ENCODE data around the gene TTC34.
"Not testable (repeated sequence)": the region's sequence is repeated elsewhere in the genome, so short reads cannot be mapped to it uniquely, and the experiment has no call there.

The TTC34 gene

DNA sequence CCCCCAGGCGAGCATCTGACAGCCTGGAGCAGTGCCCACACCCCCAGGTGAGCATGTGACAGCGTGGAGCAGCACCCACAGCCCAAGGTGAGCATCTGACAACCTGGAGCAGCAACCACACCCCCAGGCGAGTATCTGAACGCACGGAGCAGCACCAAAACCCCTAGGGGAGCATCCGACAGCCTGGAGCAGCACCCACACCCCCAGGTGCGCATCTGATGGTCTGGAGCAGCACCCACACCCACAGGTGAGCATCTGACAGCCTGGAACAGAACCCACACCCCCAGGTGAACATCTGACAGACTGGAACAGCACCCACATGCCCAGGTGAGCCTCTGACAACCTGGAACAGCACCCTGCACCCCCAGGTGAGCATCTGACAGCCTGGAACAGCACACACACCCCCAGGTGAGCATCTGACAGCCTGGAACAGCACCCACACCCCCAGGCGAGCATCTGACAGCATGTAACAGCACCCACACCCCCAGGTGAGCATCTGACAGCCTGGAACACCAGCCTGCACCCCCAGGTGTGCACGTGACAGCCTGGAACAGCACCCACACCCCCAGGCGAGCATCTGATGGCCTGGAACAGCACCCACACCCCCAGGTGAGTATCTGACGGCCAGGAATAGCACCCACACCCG, 148.4 kb downstream of the TTC34 start:
- not testable (repeated sequence) for H3K4me3 Mint-ChIP-seq; H3K27ac Mint-ChIP-seq; H3K36me3 Mint-ChIP-seq; ATAC-seq (ENCODE audit: low read depth); H3K9me3 Mint-ChIP-seq; H3K4me1 Mint-ChIP-seq; DNase-seq (ENCODE audit: low spot score in 2 of 2)
- H3K27me3 Mint-ChIP-seq, result peaks cover 36% of the 10 kb centered on the region

DNA sequence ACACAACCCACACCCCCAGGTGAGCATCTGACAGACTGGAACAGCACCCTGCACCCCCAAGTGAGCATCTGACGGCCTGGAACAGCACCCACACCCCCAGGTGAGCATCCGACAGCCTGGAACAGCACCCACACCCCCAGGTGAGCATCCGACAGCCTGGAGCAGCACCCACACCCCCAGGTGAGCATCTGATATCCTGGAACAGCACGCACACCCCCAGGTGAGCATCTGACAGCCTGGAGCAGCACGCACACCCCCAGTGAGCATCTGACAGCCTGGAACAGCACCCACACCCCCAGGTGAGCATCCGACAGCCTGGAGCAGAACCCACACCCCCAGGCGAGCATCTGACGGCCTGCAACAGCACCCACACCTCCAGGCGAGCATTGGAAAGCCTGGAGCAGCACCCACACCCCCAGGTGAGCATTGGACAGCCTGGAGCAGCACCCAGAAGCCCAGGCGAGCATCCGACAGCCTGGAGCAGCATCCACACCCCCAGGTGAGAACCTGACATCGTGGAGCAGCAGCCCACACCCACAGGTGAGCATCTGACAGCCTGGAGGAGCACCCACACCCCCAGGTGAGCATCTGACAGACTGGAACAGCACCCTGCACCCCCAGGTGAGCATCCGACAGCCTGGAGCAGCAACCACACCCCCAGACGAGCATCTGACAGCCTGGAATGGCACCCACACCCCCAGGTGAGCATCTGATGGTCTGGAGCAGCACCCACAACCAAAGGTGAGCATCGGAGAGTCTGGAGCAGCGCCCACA, 149.2 kb downstream of the TTC34 start:
- peaks cover 36% of the 10 kb centered on the region for H3K27me3 Mint-ChIP-seq
- not testable (repeated sequence) for H3K4me1 Mint-ChIP-seq; H3K9me3 Mint-ChIP-seq; H3K27ac Mint-ChIP-seq; H3K36me3 Mint-ChIP-seq; ATAC-seq (ENCODE audit: low read depth); H3K4me3 Mint-ChIP-seq; DNase-seq (ENCODE audit: low spot score in 2 of 2)

DNA sequence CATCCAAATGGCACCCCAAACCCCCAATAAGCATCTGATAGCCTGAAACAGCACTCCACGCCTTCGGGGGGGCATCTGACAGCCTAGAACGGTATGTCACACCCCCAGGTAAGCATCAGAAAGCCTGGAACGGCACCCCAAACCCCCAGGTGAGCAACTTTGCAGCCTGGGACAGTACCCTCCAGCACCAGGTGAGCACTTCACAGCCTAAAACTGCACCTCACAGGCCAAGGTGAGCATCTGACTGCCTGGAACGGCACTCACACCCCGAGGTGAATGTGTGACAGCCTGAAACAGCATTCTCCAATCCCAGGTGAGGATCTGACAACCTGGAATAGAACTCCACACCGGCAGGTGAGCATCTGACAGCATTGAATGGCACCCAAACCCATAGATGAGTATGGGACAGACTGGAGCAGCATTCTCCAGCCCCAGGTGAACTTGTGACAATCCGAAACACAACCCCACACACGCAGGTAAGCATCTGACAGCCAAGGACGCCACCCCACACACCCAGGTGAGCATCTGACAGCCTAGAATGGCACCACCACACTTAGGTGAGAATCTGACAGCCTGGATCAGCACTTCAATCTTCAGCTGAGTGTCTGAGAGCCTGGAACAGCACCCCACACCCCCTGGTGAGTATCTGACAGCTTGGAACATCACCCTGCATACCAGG, 150.4 kb downstream of the TTC34 start:
- Mint-ChIP-seq H3K27me3 (peaks cover 36% of the 10 kb centered on the region), H3K9me3 (peaks cover 9% of the 10 kb centered on the region), H3K27ac (no peak overlapping the region), H3K36me3 (peaks cover 5% of the 10 kb centered on the region), H3K4me1 (no peaks in the 10 kb centered on the region), H3K4me3 (no peak overlapping the region)
- ATAC-seq (ENCODE audit: low read depth), result no peak
- DNase-seq (ENCODE audit: low spot score in 2 of 2), result no peak

DNA sequence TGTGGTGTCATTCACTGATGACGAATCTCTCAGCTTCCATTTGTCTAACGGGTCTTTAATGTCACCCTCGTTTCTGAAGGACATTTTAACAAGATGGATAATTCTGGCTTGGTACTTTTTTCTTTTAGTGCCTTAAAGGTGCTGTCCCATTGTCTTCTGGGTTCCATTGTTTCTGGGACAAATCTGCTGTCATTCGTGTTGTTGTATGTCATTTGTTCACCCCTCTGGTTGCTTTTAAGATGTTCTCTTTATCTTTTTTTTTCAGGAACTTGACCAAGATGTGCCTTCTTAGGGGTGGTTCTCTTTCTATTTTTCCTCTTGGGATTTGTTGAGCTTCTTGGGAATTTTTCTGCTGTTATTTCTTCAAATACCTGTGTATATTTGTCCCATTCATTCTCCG, 154.7 kb downstream of the TTC34 start:
- peaks cover 11% of the 10 kb centered on the region for H3K9me3 Mint-ChIP-seq
- peaks cover 2% of the 10 kb centered on the region for H3K27me3 Mint-ChIP-seq
- peaks cover 6% of the 10 kb centered on the region for H3K36me3 Mint-ChIP-seq
- H3K27ac Mint-ChIP-seq, result no peak overlapping the region
- H3K4me3 Mint-ChIP-seq, result no peak overlapping the region
- no peak for ATAC-seq (ENCODE audit: low read depth)
- peaks cover 10% of the 10 kb centered on the region for H3K4me1 Mint-ChIP-seq
- DNase-seq (ENCODE audit: low spot score in 2 of 2), result no peak

DNA sequence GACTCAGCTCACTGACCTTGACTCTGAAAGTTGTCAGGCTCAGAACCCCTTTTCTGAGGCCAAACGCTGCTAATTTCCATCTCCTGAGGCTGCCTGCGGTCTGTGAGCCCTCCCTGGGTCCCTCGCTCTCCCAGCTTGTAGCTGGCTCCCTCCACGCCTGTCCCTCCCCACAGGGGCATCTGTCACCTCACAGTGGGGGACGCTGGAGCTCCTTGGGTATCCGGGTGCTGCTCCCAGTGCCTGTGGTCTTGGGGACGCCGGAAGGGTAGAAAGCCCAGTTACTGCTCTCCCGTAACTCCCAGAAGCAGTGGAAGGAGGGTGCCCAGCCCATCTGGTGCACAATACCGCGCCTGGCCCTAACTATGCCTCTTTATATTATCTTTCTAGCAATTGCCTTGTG, 155.7 kb downstream of the TTC34 start:
- peaks cover 10% of the 10 kb centered on the region for H3K4me1 Mint-ChIP-seq
- no peak for ATAC-seq (ENCODE audit: low read depth)
- no peak overlapping the region for H3K4me3 Mint-ChIP-seq
- H3K36me3 Mint-ChIP-seq, result peaks cover 6% of the 10 kb centered on the region
- DNase-seq (ENCODE audit: low spot score in 2 of 2), result no peak
- H3K27ac Mint-ChIP-seq, result no peak overlapping the region
- H3K9me3 Mint-ChIP-seq, result peaks cover 11% of the 10 kb centered on the region
- no peaks in the 10 kb centered on the region for H3K27me3 Mint-ChIP-seq

DNA sequence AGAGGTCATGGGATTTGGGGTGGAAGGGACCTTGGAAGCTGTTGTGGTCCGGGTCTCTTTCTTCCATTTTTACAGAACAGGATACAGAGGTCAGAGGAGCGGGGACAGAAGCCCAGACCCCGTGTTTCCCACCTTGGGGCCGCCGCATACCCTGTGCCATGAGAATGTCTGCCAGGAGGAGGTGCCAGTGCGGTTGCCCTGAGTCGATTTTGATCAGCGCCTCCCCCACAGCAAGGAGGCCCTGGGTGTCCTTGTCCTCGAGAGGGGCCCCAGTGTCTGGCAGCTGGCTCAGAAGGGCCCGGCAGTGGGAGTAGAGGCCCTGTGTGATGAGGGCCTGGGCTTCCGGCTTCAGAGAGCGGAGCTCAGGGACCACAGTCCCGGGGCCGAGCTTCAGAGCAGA, 156.3 kb downstream of the TTC34 start:
- H3K27me3 Mint-ChIP-seq, result no peaks in the 10 kb centered on the region
- peaks cover 6% of the 10 kb centered on the region for H3K36me3 Mint-ChIP-seq
- peaks cover 11% of the 10 kb centered on the region for H3K9me3 Mint-ChIP-seq
- ATAC-seq (ENCODE audit: low read depth) (no peak), DNase-seq (ENCODE audit: low spot score in 2 of 2) (no peak)
- H3K4me3 Mint-ChIP-seq, result no peak overlapping the region
- H3K27ac Mint-ChIP-seq, result no peak overlapping the region
- peaks cover 10% of the 10 kb centered on the region for H3K4me1 Mint-ChIP-seq

DNA sequence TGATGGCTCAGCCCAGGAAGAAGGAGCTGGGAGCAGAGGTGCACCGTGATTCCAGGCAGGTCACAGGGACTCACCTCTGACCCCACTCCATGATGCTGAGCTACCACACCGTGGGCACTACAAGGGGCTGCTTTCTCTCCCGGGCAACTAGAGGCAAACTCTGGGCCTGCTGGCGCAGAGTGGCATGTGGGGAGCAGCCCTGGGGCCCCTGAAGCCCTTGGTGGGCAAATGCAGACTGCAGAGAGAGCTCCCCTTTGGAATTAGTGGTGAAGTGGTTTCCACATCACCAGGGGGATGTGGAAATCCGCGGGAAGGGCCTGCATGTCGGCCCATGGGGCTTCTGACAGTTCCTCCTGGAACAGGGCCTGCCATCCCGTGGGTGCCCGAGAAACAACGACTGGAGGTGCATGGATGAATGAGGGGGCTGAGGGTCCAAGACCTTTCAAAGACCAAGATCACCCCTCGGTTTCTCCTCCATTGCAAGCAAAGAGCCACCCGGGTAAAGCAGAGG, 156.8 kb downstream of the TTC34 start:
- DNase-seq (ENCODE audit: low spot score in 2 of 2) (no peak), ATAC-seq (ENCODE audit: low read depth) (no peak)
- peak overlapping the region; percentile 69 for H3K27ac Mint-ChIP-seq
- H3K4me3 Mint-ChIP-seq, result no peak overlapping the region
- H3K4me1 Mint-ChIP-seq, result peaks cover 13% of the 10 kb centered on the region
- H3K36me3 Mint-ChIP-seq, result peaks cover 6% of the 10 kb centered on the region
- no peaks in the 10 kb centered on the region for H3K27me3 Mint-ChIP-seq
- peaks cover 11% of the 10 kb centered on the region for H3K9me3 Mint-ChIP-seq

DNA sequence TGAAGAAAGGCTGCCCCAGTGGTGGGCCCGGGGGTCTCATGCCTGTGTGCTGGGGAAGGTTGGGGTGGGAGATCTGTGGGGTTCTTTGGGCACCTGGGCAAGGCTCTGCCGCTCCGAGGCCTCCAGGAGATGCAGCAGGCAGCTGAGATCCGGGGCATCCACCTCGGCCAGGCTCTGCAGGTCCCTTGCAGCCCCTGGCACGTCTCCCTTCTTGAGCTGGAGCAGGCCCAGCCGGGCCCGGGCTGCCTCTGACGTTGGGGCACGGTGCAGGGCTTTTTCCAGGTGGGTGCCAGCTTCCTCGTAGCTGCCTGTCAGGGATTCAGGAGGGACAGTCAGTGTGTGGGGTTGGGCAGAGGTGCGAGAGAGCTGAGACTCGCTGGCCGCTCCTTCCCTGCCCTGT, 157.3 kb downstream of the TTC34 start:
- no peak for ATAC-seq (ENCODE audit: low read depth)
- no peak for DNase-seq (ENCODE audit: low spot score in 2 of 2)
- H3K4me3 Mint-ChIP-seq, result peak overlapping the region; percentile 78
- H3K9me3 Mint-ChIP-seq, result peaks cover 11% of the 10 kb centered on the region
- peaks cover 15% of the 10 kb centered on the region for H3K4me1 Mint-ChIP-seq
- H3K27ac Mint-ChIP-seq, result peak overlapping the region; percentile 69
- peaks cover 6% of the 10 kb centered on the region for H3K36me3 Mint-ChIP-seq
- no peaks in the 10 kb centered on the region for H3K27me3 Mint-ChIP-seq

DNA sequence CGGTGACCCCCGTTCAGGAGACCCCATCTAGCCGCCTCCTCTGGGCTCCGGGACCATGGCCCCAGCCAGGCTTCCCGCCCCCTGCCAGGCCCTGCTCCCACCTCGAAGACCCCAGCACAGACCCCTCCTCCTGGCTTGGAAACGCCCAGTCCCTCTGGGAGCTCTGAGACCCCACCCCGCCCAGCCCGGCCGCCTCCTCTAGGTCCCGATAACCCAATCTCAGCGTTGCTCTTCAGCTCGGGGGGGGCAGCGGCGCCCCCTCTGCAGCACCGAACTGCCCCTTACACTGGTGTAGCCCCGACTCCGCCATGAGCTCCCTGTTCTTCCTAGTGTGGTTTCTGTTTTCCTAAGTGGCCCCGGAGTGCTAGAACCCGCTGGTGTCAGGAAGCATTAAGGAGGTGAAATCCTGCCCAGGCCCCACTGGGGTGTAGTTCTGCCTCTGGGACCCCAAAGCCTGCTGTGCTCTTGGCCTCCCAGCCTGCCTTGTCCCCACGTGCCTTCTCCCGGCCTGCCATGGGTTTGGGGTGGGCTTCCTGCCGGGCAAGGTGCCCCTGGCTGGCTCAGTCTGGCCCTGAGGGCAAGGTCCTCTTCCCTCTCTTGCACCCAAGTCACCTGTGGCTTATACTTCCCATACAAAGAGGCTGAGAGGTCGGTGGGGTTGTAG, 157.9 kb downstream of the TTC34 start:
- H3K27ac Mint-ChIP-seq, result peak overlapping the region; percentile 69
- DNase-seq (ENCODE audit: low spot score in 2 of 2) (no peak), ATAC-seq (ENCODE audit: low read depth) (no peak)
- peaks cover 15% of the 10 kb centered on the region for H3K4me1 Mint-ChIP-seq
- H3K4me3 Mint-ChIP-seq, result peak overlapping the region; percentile 78
- peaks cover 11% of the 10 kb centered on the region for H3K9me3 Mint-ChIP-seq
- H3K36me3 Mint-ChIP-seq, result peaks cover 6% of the 10 kb centered on the region
- no peaks in the 10 kb centered on the region for H3K27me3 Mint-ChIP-seq

DNA sequence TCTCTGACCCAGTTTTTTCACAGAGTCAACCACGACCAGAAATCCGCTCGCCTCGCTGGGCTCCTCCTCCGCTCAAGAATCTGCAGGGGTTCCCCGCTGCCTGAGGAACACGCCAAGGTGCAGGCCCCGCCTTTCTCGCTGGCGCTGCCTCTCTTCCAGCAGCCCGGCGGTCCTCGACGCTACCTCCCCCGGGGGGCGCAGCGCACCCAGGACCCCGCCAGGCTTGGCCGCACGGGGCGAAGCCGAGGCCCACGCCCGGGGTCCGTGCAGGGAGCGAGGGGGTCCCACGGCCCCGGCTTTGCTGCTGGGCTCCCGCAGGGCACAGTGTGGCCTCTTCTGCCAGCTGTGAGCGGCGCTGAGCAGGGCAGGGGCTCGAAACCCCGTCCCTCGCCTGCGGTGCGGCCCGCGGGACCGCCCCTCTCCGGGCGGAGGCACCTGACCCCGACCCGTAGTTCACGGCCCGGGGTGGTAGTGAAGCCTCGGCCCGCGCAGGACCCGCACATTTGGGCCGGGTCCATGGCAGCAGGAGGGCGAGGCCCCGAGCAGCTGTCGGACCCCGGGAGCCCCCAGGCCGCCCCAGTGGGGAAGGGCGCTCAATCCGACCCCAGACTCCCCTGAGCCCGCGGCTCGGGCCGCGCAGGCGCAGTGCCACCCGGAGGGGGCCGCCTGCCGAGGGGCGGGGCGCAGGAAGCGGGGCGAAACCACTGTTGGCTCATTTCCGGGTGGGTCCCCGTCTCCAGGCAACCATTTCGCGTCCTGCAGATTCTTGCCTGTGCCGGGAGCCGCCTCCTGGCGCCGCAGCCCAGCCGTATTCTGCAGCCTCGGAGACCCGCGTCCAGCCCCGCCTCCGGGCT, 158.7 kb downstream of the TTC34 start:
- Mint-ChIP-seq H3K27ac (peak overlapping the region; percentile 92), H3K36me3 (peaks cover 3% of the 10 kb centered on the region), H3K9me3 (peaks cover 7% of the 10 kb centered on the region), H3K27me3 (no peaks in the 10 kb centered on the region), H3K4me3 (peak overlapping the region; percentile 93), H3K4me1 (peaks cover 15% of the 10 kb centered on the region)
- DNase-seq (ENCODE audit: low spot score in 2 of 2) (peak; percentile 93 to 95), ATAC-seq (ENCODE audit: low read depth) (peak; percentile 85)

DNA sequence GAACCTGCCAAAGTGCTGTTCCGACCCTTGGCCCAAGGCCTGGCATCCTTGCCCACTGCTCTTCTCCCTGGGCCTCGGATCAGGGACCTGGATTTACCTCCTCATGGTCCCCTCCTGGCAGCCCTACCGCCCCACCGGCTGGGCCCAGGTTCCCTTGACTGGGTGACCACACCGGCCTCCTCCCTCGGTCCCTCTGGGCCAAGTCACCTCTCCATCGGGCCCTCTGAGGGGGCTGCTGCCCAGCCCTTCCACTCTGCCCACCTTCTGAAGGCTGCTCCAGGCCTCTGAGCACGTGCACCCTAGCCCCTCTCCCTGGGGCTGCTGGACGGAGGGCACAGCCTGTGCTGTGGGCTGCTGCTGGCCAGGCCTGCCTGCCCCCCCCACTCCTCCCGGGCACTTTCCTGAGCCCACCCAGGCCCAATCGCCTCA, 159.3 kb downstream of the TTC34 start:
- no peaks in the 10 kb centered on the region for H3K27me3 Mint-ChIP-seq
- DNase-seq (ENCODE audit: low spot score in 2 of 2) (no peak), ATAC-seq (ENCODE audit: low read depth) (no peak)
- H3K9me3 Mint-ChIP-seq, result peaks cover 6% of the 10 kb centered on the region
- peaks cover 2% of the 10 kb centered on the region for H3K36me3 Mint-ChIP-seq
- peaks cover 15% of the 10 kb centered on the region for H3K4me1 Mint-ChIP-seq
- H3K4me3 Mint-ChIP-seq, result peak overlapping the region; percentile 93
- peak overlapping the region; percentile 92 for H3K27ac Mint-ChIP-seq

DNA sequence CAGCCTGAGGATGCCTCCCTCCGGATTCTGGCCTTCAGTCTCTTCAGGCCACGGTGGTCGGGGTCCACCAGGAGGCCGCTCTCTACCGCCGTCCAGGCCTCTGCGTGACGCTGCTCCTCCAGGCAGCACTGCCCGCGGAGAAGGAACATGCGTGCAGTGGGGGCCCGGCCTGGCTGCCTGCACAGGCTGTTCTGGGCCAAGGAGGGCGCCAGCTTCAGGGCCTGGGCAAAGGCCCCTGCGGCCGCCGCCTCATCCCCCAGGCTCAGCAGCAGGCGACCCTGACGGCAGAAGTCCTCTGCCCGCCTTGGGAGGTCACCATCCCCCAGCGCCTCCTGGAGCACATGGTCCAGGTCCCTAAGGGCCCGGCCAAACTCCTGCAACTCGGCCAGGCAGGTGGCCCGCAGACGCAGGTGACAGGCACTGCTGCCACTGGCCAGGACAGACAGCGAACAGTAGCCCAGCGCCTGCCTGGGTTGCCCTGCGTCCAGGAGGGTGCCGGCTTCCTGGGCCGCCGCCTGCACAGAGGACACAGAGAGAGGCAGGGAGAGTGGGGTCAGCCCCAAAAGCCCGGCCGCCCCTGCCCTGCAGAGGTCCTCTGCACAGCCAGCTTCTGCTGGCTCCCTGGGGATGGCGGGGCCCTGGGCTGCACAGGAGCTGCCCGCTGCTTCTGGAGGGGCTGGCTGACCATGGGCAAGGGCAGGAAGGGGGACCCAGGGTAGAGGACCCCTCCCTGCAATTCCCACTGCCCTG, 159.9 kb downstream of the TTC34 start:
- DNase-seq (ENCODE audit: low spot score in 2 of 2), result no peak
- H3K4me3 Mint-ChIP-seq, result no peak overlapping the region
- H3K9me3 Mint-ChIP-seq, result peaks cover 6% of the 10 kb centered on the region
- ATAC-seq (ENCODE audit: low read depth), result no peak
- peaks cover 15% of the 10 kb centered on the region for H3K4me1 Mint-ChIP-seq
- H3K36me3 Mint-ChIP-seq, result peaks cover 3% of the 10 kb centered on the region
- H3K27ac Mint-ChIP-seq, result peak overlapping the region; percentile 92
- H3K27me3 Mint-ChIP-seq, result no peaks in the 10 kb centered on the region
